Endothelial cell of umbilical vein (primary cell): Measurements from ENCODE around the gene LCN15. TPM values are rescaled to one million over a fixed set of nuclear protein-coding genes. Genes with fewer than 3 reads are reported as not detected.

Source experiments
- BruUV-seq: library from RNA; stranded (reverse); fragments of 400-500 nt; replicated peaks from 2 replicates; lab custom pipeline; 2021; lab: Mats Ljungman, UMichigan
- CTCF ChIA-PET: fragments of 300-600, 350-600 bp; sonication (Branson Sonifier 250); formaldehyde crosslinking; loops from one replicate; lab custom pipeline; 2021; ENCODE audit warnings: antibody characterized with exemption, inconsistent platforms; lab: Charles Lee
- POLR2A ChIA-PET: fragments of 300-600, 350-600 bp; sonication (Branson Sonifier 250); formaldehyde crosslinking; loops from one replicate; lab custom pipeline; 2021; ENCODE audit warnings: antibody characterized with exemption, inconsistent platforms; lab: Charles Lee
- DNase-seq: peaks from one replicate; pipeline ENCODE4 v3.0.0-alpha.2; 2011; ENCODE audit warnings: low read depth, low spot score
- FAIRE-seq: peaks from 2 replicates; lab custom pipeline; 2011; peaks lifted over from hg19 to GRCh38; lab: Jason Lieb, UNC
- H2AFZ ChIP-seq: 2 replicates; pipeline ENCODE4 v1.6.0; 2012; ENCODE audit warnings: low read depth, low read length, control low read depth, inconsistent platforms
- H3K27ac ChIP-seq: 2 replicates; pipeline ENCODE4 v1.5.1; 2011; ENCODE audit warnings: low read depth, mild to moderate bottlenecking, control low read depth, low read length, moderate library complexity; ENCODE audit not compliant: insufficient read depth
- H3K27me3 ChIP-seq, 2 experiments: 2 replicates each; pipeline versions ENCODE4 v1.6.0 to v1.6.1; 2011; ENCODE audit warnings: low read length in 2 of 2, mixed read lengths in 1 of 2; ENCODE audit not compliant: control insufficient read depth in 2 of 2, insufficient read depth in 2 of 2
- H3K36me3 ChIP-seq, 2 experiments: 2 replicates in 1 of 2; 3 replicates in 1 of 2; pipeline ENCODE4 v1.5.1; 2011; ENCODE audit warnings: low read length in 2 of 2, mild to moderate bottlenecking in 1 of 2, moderate library complexity in 1 of 2; ENCODE audit not compliant: control insufficient read depth in 2 of 2, insufficient read depth in 2 of 2; ENCODE audit errors: extremely low read depth in 1 of 2
- H3K4me1 ChIP-seq: 3 replicates; pipeline ENCODE4 v1.5.1; 2011; ENCODE audit warnings: mild to moderate bottlenecking, low read length; ENCODE audit not compliant: control insufficient read depth, insufficient read depth; ENCODE audit errors: extremely low read depth
- H3K4me2 ChIP-seq: 2 replicates; pipeline ENCODE4 v1.6.1; 2011; ENCODE audit warnings: low read length, control low read depth, mixed read lengths; ENCODE audit not compliant: insufficient read depth
- H3K4me3 ChIP-seq, 3 experiments: fragments of 200-600 bp in 1 of 3; sonication (generic), shearing (Covaris generic) in 1 of 3; replicated peaks in 1 of 3; 2 replicates each; pipeline ENCODE4 v1.5.1; 2011 to 2016; ENCODE audit warnings: control low read depth in 3 of 3, low read length in 3 of 3, mild to moderate bottlenecking in 2 of 3, inconsistent platforms in 1 of 3, low read depth in 1 of 3, moderate library complexity in 1 of 3; ENCODE audit not compliant: insufficient read depth in 1 of 3
- H3K79me2 ChIP-seq: 2 replicates; pipeline ENCODE4 v1.6.0; 2012; ENCODE audit warnings: low read length, inconsistent platforms; ENCODE audit not compliant: control insufficient read depth, insufficient read depth
- H3K9ac ChIP-seq: replicated peaks from 2 replicates; pipeline ENCODE3; 2011; ENCODE audit warnings: low read length, control low read depth; ENCODE audit not compliant: insufficient read depth; ENCODE audit errors: extremely low read depth
- H3K9me1 ChIP-seq: replicated peaks from 3 replicates; pipeline ENCODE4 v1.6.0; 2011; ENCODE audit warnings: mild to moderate bottlenecking, low read length; ENCODE audit not compliant: control insufficient read depth, insufficient read depth; ENCODE audit errors: extremely low read depth
- H3K9me3 ChIP-seq: replicated peaks from 2 replicates; pipeline ENCODE4 v1.5.1; 2012; ENCODE audit warnings: low read length, inconsistent platforms; ENCODE audit not compliant: control insufficient read depth, insufficient read depth
- H4K20me1 ChIP-seq: replicated peaks from 2 replicates; pipeline ENCODE3; 2011; ENCODE audit warnings: mild to moderate bottlenecking, low read length; ENCODE audit not compliant: control insufficient read depth, insufficient read depth; ENCODE audit errors: extremely low read depth
- EZH2 ChIP-seq: IDR thresholded peaks from 2 replicates; pipeline ENCODE4 v1.6.1; 2012; ENCODE audit warnings: borderline replicate concordance, low read depth, mild to moderate bottlenecking, moderate library complexity, low read length, inconsistent platforms; ENCODE audit not compliant: severe bottlenecking
- FOS ChIP-seq: IDR thresholded peaks from 2 replicates; pipeline ENCODE4 v1.6.1; 2011; ENCODE audit warnings: mild to moderate bottlenecking, low read length, moderate library complexity, borderline replicate concordance; ENCODE audit not compliant: insufficient read depth
- GATA2 ChIP-seq: IDR thresholded peaks from 2 replicates; pipeline ENCODE4 v1.7.0; 2011; ENCODE audit warnings: low read depth, mild to moderate bottlenecking, moderate library complexity, mixed read lengths, low read length; ENCODE audit not compliant: insufficient read length, insufficient read depth
- JUN ChIP-seq: IDR thresholded peaks from 2 replicates; pipeline ENCODE4 v1.6.1; 2011; ENCODE audit warnings: borderline replicate concordance, low read depth; ENCODE audit not compliant: insufficient read length, insufficient read depth
- MYC ChIP-seq: IDR thresholded peaks from one replicate; pipeline ENCODE4 v1.6.1; 2011; ENCODE audit warnings: mild to moderate bottlenecking, low read depth, low read length
- POLR2A ChIP-seq: IDR thresholded peaks from 2 replicates; pipeline ENCODE4 v1.6.1; 2012; ENCODE audit warnings: low read depth, mild to moderate bottlenecking, control low read depth, low read length
- POLR2AphosphoS5 ChIP-seq: IDR thresholded peaks from 2 replicates; pipeline ENCODE4 v1.6.1; 2012; ENCODE audit warnings: low read depth, mild to moderate bottlenecking, control low read depth, low read length, moderate library complexity; ENCODE audit not compliant: insufficient read depth
- dilution Hi-C: fragments of 300-500 bp; cut with MboI; formaldehyde crosslinking; loops from one replicate; pipeline ENCODE4 v1.15.0; 2019; ENCODE audit warnings: low sequenced_read_pairs; ENCODE audit not compliant: extremely low pct_ligation_motif_present
- intact Hi-C: fragments of 100-400 bp; cut with micrococcal nuclease; formaldehyde crosslinking; loops from one replicate; pipeline ENCODE4 v1.10.0; 2022
- polyA plus RNA-seq, 4 experiments: library from polyadenylated mRNA; depleted of rRNA in 3 of 4; stranded (reverse) in 3 of 4; unstranded in 1 of 4; fragments of >200 nt; gene quantifications; 2 replicates each; pipeline versions ENCODE4 v1.2.1 to v1.2.3, GENCODE V29; 2011 to 2012; ENCODE audit warnings: missing spikeins in 1 of 4
- total RNA-seq: library from RNA; stranded (reverse); gene quantifications from 2 replicates; pipeline ENCODE4 v1.2.3, GENCODE V29; 2021
- TF ChIP-seq, protein P1 (sequence below), 2 donors: IDR thresholded peaks; 1 replicate in 1 of 2; 2 replicates in 1 of 2; pipeline ENCODE4 v1.5.1; 2011; ENCODE audit warnings: low read length in 2 of 2, mild to moderate bottlenecking in 2 of 2, moderate library complexity in 2 of 2, control low read depth in 1 of 2, inconsistent platforms in 1 of 2, low read depth in 1 of 2; ENCODE audit not compliant: insufficient read depth in 1 of 2; ENCODE audit errors: extremely low read depth in 1 of 2
- TF ChIP-seq, protein P2 (sequence below): IDR thresholded peaks from 2 replicates; pipeline ENCODE4 v1.6.1; 2011; ENCODE audit not compliant: insufficient read depth, insufficient read length

Gene LCN15
- total and polyA plus RNA-seq, 2 donors (not counting 3 experiments of a cell fraction or from before 2014, with no cell fraction given) = not detected

GRCh38 chr9:136774416-136775045, 10.2 kb upstream of the LCN15 start:
- intact Hi-C loops (no loop called here), dilution Hi-C loops (no loop called here)
- ChIA-PET CTCF (interaction anchor here (1.0 to 1.4 kb wide), 2 partner anchors 8 to 18 kb away, joined by 3 read pairs; no protein-coding TSS in a partner anchor), POLR2A (no interaction called here)
- peaks cover 3% of the 10 kb centered on the region for H3K9me3 ChIP-seq
- H3K36me3 ChIP-seq = no peaks in the 10 kb centered on the region
- no peak for DNase-seq
- FAIRE-seq = no peak
- no peaks in the 10 kb centered on the region for H4K20me1 ChIP-seq
- H3K79me2 ChIP-seq = no peaks in the 10 kb centered on the region
- no peak for TF ChIP-seq POLR2A
- TF ChIP-seq MYC = no peak
- TF ChIP-seq EZH2 = no peak
- TF ChIP-seq POLR2AphosphoS5 = no peak
- TF ChIP-seq, protein P1, sequence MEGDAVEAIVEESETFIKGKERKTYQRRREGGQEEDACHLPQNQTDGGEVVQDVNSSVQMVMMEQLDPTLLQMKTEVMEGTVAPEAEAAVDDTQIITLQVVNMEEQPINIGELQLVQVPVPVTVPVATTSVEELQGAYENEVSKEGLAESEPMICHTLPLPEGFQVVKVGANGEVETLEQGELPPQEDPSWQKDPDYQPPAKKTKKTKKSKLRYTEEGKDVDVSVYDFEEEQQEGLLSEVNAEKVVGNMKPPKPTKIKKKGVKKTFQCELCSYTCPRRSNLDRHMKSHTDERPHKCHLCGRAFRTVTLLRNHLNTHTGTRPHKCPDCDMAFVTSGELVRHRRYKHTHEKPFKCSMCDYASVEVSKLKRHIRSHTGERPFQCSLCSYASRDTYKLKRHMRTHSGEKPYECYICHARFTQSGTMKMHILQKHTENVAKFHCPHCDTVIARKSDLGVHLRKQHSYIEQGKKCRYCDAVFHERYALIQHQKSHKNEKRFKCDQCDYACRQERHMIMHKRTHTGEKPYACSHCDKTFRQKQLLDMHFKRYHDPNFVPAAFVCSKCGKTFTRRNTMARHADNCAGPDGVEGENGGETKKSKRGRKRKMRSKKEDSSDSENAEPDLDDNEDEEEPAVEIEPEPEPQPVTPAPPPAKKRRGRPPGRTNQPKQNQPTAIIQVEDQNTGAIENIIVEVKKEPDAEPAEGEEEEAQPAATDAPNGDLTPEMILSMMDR (IDR thresholded peaks at IDR 0.05; ENCODE audit: extremely low read depth in 1 of 2, insufficient read depth in 1 of 2, low read depth in 1 of 2, low read length in 2 of 2) = no peak
- no peak for TF ChIP-seq FOS
- no peak for TF ChIP-seq GATA2
- TF ChIP-seq JUN = no peak
- TF ChIP-seq, protein P2, sequence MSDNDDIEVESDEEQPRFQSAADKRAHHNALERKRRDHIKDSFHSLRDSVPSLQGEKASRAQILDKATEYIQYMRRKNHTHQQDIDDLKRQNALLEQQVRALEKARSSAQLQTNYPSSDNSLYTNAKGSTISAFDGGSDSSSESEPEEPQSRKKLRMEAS = no peak
- no TSS peak for BruUV-seq
- H3K27me3 ChIP-seq = peaks cover 12 to 15% of the 10 kb centered on the region in 2 experiments
- H3K4me1 ChIP-seq = no peaks in the 10 kb centered on the region
- H3K4me2 ChIP-seq = no peak overlapping the region
- no peak overlapping the region for H2AFZ ChIP-seq
- no peak overlapping the region for H3K27ac ChIP-seq
- no peak overlapping the region for H3K9ac ChIP-seq
- no peak overlapping the region for H3K4me3 ChIP-seq
- H3K9me1 ChIP-seq = no peaks in the 10 kb centered on the region
